HG02798 (cell line): ENCODE data around the gene NHERF1.

Experiments used
- ATAC-seq: cut with Tn5 transposase; IDR thresholded peaks from one replicate; pipeline ENCODE4 v1.9.1; 2021; ENCODE audit warnings: mild to moderate bottlenecking; ENCODE audit not compliant: unreplicated experiment, poor library complexity

Gene NHERF1

DNA sequence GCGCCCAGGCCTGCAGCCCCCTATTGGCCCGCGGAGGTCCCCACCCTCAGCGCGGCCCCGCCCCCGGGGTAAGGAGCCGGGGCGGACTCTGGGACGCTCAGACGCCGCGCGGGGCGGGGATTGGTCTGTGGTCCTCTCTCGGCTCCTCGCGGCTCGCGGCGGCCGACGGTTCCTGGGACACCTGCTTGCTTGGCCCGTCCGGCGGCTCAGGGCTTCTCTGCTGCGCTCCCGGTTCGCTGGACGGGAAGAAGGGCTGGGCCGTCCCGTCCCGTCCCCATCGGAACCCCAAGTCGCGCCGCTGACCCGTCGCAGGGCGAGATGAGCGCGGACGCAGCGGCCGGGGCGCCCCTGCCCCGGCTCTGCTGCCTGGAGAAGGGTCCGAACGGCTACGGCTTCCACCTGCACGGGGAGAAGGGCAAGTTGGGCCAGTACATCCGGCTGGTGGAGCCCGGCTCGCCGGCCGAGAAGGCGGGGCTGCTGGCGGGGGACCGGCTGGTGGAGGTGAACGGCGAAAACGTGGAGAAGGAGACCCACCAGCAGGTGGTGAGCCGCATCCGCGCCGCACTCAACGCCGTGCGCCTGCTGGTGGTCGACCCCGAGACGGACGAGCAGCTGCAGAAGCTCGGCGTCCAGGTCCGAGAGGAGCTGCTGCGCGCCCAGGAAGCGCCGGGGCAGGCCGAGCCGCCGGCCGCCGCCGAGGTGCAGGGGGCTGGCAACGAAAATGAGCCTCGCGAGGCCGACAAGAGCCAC lies at the start of gene NHERF1:
Gene NHERF1 (plus strand): TSS at position 100 of the 750 bp plus-strand sequence. CDS start 219 bp downstream, at position 319.
- peak; percentile 92 for ATAC-seq

DNA sequence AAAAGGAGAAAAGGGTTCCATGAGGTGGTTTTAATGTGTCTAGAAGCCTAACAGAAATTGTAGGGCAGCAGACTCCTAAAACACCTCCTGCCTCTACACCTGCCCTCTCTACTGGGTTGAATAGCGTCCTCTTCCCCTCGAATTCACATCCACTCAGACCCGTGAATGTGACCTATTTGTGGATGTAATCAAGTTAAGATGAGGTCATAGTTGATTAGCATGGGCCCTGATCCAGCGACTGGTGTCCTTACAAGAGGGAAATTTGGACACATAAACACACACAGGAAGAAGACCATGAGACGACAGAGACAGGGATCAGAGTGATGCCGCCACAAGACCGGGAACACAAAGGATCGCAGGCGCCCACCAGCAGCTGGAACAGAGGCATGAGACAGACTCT lies 49.2 kb upstream of the NHERF1 start:
- no peak for ATAC-seq

DNA sequence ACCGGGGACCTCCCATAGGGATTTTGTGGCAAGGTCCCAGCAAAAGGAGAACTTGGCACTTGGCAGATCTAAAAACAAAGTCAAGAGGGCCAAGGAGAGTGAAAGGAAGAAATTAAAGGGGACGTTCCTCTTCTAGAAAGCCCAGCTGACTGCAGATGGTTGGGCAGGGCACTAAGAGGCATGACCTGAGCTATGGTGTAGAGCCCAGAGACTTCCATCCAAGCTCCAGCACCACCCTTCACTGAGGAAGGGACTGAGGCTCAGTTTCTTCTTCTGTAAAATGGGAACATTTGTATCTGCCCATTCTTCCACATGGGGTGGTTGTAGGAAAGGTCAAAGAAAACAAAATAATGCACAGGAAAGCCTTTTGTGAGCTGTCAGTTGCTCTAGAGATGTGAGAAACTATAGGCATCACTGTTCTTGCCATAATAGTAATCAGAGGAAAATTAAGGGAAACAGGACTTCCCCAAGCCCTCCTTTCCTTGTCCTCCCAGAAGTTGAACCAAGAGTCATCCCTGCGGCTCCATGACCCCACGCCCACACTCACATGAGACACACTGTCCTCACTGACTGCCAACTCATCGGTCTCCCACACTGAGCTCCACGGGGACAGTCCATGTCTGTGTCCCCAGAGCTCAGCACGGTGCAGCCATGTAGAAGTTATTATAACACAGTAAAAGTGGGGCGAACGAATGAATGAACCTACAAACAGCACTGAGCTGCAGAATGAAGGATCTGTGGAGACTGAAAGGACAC lies 46.1 kb upstream of the NHERF1 start:
- no peak for ATAC-seq

DNA sequence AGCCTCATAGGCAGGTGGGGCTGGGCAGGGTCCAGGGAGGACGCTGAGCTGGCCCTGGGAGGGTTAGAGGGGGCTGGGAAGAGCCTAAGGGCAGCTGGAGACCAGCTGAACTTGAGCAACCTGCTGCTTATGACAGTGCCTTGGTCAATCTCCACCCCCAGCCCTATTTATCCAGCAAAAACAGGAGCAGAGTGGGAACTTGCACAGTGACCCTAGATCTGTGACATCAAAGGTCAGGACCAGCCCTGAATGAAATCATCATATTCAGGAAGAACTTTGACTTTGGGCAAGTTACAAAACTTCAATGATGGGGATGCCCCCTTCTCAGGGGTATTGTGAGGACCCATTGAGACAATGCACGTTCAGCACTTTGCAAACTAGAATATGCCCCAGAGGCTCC lies 45.1 kb upstream of the NHERF1 start:
- ATAC-seq: no peak

DNA sequence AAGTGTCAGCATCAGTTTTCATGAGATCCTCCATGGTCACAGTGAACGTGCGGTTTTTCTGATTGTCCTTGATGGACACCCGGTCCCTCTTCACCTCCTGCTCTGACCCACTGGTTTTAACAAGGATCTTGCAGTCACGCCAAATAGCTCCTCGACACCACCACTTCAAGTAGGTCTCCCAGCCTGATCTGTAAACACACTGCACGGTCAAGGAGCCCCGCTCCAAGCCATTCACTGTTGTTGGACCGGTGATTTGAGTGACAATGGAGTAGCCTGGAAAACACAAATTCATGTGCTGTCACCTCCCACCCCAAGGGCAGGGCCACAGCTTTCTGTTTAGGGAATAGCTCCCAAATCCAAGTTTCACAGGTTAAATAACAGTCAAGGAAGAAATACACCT lies 43.9 kb upstream of the NHERF1 start:
- ATAC-seq: no peak

DNA sequence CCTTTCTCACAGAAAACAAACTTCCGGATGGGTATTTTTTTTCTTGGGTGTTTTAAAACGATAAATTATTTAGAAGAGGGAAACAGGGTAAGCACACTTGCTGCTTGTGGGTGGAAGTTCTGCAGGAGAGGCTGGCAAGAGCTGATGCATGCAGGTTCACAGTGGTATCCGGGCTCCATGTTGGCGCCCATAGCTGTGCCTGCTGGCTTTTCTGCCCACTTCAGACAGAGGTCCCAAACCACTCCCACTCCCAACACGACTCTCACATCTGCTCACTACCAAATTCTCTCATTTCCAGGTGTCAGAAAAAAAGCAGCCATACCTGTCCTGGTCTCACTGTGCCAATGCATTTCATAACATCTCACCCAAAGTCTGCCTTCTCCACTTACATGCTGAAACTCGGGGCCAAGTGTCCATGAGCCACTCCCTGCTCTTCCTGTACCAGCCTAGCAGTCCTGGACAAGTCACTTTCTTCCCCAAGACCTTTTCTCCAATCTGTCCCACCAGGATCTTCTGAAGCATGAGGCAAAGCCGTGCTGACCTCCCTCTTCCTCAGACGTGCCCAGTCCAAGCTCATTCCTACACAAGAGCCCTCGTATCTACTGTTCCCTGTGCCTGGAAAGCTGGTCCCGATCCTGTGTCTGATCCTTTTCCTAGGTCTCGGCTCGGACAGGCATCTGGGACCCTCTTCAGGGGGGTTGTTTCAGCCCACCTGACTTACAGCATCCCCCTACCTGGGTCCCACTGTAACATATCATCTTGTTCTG lies 37.2 kb upstream of the NHERF1 start:
- ATAC-seq: no peak

DNA sequence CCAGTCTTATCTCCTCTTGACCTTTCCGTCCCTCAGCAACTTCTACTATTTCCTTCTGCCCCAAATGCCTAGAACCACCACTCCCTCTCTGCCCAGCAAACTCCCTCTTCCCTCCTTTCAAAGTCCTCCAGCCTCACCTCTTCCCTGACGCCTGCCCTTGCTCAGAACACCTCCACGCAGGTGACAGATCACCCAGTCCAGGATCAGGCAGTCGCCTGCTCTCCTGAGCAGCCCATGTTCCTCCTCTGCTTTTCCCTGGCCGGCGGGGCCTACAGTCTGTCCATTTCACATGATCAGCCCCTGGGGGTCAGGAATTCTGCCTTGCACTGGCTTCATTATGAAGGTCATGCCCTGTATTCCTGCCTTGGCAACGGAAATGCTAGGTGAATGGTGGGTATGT lies 36.1 kb upstream of the NHERF1 start:
- no peak for ATAC-seq

DNA sequence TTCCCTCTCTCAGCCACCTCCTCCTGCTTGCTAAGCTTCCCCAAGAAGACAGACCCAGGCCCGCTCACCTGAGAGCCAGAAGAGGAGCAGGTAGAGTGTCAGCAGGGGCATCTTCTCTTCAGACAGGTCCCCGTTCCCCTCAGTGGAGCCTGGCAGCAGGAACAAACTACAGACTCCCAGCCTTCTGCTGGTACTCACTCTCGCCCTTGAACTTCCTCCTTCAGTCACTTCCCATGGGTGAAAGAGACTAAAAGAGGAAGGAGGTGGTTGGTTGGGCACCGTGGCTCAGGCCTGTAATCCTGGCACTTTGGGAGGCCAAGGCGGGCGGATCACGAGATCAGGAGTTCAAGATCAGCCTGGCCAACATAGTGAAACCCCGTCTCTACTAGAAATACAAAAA lies 35.7 kb upstream of the NHERF1 start, which contains the start of gene CD300LF:
Gene CD300LF (minus strand): TSS at position 168 of the 400 bp plus-strand sequence. CDS start 57 bp downstream, at position 111.
- no peak for ATAC-seq

DNA sequence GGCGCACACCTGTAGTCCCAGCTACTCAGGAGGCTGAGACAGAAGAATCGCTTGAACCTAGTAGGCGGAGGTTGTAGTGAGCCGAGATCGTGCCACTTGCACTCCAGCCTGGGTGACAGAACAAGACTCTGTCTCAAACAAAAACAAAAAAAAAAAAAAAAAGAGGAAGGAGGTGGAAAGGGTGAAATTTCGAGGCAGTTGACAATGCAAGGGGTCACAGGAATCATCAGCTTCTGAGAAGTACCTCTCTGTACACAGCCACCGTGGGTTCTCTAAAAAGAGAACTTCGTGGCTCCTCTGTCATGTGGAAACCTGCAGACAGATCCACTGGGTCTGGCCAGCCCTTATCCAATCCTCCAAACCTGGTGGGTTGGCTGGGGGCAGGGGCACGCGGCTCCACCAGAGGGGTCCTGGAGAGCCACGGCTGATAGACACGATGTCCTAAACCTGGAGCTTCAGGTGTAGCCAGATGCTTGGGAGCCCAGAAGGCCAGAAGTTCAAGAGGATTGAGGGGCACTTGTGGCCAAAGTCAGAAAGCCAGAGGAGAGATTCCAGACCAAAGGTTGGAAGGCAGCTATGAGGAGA lies 35.2 kb upstream of the NHERF1 start:
- no peak for ATAC-seq

DNA sequence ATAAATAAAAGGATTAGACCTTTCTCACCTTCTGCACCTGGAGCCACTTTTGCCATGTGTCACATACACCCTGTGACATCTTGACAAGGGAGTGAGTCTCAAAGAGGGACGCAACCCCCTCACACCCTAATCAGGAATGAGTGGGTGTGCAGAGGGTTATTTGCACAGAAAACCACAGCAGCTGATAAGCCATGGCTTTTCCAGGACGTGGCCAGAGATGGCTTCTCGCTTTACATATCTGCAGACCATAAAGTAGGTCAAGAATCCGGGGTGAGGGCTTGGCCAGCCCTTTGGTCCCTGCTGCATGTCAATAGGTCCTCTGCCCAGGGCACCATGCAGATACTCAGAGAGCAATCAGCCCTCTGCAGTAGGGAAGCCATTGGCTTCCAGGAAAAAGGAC lies 33.3 kb upstream of the NHERF1 start:
- no peak for ATAC-seq

DNA sequence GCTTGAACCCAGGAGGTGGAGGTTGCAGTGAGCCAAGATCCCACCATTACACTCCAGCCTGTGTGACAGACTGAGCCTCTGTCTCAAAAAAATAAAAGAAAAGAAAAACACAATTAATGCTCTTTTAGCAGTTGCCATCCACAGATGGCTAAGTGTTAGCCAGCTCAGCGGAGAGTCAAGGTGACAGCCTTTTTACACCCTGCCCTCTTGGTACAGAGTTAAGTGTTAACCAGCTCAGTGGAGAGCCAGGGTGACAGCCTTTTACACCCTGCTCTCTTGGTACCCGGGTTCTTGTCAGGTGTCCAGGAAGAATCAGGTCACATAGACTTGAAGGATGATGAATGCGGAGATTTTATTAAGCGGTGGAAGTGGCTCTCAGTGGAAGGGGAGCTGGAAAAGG lies 27.9 kb upstream of the NHERF1 start:
- no peak for ATAC-seq

DNA sequence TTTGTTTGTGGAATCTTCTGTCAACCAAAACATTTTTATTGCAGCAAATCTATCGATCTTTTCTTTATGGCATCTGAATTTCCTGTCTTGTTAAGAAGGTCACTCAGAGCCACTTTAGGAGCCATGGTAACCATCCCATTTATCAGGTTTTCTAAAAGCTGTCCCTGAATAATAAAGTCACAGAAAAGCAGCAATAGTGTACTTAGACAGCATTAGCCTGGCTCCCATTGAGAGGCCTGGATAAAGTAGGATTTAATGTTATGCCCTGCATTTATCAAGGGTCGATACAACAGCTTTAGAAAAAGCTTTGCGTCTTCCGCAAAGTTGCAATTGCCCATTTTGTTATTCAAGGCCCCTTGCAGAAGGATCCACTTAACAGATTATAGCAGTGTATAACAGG lies 25.6 kb upstream of the NHERF1 start:
- no peak for ATAC-seq

DNA sequence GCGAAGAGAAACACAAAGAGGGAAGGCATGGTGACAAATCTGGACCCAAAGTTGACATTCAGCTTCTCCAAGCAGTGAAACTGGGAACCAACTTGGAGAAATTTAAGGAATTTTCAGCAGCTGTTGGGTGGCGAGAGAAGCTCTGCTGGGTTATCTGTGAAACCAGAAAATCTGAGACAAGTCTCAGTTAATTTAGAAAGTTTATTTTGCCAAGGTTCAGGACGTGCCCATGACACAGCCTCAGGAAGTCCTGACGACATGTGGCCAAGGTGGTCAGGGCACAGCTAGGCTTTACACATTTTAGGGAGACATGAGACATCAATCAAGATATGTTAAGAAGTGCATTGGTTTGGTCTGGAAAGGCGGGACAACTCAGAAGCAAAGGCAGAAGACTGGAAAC lies 24.5 kb upstream of the NHERF1 start:
- no peak for ATAC-seq

DNA sequence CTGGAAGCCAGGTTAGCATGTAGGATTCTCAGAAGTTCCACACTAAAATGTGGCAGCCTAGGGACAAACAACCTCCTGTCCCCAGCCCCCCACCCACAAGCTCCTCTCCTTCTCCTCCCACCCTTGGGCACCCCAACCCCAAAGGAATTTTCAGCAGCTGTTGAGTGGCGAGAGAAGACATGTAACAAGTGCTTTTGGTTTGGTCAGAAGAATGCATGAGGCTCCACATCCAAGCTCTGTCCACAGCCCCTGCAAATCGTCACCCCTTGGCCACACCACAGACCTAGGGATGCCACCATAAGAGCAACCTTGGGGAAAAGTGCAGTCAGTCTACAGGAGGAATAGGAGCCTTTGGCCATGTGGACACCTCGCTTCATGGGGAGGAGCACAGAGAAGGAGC lies 23.3 kb upstream of the NHERF1 start:
- ATAC-seq: no peak

DNA sequence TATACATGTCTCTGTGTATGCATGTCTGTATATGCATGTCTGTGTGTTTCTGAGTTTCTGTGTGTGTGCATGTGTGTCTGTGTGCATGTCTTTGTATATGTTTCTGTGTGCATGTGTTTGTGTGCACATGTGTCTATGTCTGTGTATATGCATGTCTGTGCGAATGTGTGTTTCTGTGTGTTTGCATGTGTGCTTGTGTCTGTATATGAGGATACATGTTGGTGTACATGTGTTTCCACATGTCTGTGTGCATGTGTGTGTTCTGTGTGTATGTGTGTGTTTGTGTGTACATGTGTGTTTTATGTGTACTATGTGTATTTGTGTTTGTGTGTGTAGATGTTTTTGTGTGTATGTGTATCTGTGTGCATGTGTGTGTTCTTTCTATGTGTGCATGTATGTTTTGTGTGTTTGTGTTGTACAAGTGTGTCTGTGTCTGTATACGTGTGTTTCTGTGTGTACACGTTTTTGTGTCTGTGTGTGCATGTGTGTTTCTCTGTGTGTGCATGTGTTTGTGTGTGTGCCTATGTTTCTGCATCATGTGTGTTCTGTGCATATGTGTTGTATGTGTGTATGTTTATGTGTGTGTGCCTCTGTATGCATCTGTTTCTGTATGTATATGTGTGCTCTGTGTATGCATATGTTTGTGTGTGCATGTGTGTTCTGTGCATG lies 20.3 kb upstream of the NHERF1 start:
- no peak for ATAC-seq

DNA sequence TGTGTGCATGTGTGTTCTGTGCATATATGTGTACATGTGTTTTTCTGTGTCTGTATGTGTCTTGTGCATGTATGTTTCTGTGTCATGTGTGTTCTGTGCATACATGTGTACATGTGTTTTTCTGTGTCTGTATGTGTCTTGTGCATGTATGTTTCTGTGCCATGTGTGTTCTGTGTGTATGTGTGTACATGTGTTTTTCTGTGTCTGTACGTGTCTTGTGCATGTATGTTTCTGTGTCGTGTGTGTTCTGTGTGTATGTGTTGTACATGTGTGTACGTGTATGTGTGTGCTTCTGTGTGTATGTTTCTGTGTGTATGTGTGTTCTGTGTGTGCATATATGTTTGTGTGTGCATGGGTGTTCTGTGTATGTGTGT lies 19.7 kb upstream of the NHERF1 start:
- ATAC-seq: no peak

DNA sequence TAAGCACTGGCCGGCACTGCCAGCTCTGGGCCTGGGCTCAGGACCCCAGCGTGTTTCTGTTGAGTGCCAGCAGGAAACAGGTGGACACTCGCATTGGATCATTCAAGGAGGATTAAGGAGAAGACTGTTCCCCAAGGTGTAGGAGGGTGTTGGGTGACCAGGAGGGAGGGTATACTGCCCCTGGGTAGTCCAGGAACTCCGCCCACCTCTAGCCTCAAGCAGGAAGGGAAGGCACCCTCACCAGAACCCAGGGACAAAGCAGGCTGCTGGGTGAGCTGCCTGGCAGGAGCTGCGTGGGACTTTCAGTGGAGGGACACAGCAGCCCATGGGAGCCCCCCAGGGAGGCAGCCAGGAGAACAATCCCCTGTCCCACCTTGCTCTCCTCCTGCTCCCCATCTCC lies 19.1 kb upstream of the NHERF1 start:
- no peak for ATAC-seq

DNA sequence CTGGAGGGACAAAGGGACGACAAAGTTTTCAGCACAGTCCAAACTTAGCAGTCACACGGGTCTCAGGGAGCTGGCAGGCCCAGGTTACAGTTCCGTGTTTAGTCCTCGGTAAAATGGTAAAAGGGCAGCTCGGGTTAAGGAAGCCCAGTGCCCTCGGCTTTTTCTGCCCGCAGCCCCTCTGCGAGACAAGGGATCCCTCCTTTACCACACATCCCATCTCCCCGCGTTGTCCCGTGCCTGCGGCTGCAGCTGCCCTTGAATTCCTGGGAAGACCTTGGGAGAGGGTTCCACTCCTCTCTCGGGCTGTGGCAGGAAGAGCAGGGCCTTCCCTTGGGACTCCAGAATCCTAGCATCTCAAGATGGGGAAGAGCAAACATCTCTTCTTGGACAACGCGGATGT lies 18.6 kb upstream of the NHERF1 start:
- ATAC-seq: no peak

DNA sequence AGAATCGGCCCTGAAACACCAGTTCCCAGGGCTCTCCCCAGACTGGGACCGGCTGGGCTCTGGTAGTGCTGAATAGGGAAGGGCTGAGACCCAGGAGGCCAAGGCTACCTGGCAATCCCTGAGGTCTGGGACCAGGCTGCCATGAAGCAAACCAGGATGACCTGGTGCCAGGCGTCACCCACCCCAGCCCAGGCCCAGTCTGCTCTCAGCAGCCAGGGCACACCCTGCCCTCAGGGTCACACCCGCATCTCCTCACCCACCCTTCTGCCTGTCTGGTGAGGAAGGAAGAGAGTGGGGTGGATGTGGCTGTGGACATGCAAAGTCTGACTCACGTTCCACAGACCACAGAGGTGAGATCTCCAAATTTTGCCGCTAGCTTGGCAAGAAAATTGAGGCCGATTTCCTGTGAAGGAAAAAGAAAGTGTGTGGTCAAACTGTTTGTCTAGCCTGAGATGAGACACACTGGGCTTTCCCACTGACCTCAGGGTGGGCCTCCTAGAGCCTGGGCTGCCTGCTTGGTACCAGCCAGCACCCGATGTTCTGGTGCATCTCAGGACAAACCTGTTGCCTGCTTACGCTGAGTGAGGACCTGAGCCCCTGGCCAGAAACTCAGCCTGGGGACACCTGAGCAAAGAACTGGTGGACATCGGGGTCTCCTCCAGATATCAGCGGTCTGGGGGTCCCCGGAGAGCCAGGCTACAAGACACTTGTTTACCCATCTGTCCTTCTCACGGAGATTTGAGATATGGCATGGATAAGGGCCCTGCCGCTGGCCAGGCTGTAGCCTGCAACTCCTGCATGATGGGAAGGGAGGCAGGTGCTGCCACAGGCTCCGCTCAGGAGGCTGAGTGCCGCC lies 17.7 kb upstream of the NHERF1 start:
- no peak for ATAC-seq

DNA sequence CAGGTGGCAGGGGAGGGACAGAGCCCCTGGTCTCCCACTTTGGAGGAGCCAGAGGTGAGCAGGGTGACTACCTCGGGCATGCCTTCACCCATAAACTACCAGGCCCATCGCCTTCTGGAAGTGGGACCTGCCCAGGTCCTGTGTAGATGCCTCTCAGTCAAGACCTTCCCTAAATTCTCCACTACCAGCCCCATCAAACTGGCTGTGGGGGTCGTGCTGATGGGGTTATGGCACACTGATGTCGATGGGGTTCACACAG lies 17.2 kb upstream of the NHERF1 start:
- no peak for ATAC-seq
